ENCODE results near the gene GPC1.

DNA sequence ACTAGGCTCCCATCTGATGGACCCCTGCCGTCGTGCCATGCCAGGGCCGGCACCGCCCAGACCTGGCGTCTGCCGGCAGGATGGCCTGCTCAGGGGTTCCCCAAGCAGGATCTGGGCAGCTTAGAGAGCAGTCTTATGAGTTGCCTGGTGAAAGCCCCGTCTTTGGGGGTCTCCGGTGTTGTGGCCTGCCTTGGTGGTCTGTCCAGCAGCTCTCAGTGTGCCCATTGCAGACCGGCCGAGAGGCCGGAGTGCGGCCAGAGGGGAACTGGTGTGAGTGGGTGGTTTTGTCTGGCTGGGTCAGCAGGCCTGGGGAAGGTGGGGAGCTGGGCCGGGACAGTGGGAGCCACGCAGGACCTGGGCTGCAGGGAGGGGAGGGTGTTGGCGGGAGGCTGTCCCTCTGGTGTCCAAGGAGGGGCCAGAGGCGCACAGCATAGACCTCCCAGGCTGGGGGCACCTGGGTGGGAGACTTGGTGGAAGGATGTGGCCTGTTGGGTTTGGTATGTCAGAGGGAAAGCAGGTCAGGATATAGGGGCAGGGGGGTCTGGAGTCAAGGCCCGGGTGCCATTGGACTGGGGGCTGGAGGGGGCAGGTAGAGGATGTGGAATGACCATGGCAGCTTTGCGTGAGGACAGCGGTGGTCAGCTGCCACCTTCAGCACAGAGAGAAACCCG, 16.5 kb downstream of the GPC1 start:
- TF ChIP-seq, protein P1, sequence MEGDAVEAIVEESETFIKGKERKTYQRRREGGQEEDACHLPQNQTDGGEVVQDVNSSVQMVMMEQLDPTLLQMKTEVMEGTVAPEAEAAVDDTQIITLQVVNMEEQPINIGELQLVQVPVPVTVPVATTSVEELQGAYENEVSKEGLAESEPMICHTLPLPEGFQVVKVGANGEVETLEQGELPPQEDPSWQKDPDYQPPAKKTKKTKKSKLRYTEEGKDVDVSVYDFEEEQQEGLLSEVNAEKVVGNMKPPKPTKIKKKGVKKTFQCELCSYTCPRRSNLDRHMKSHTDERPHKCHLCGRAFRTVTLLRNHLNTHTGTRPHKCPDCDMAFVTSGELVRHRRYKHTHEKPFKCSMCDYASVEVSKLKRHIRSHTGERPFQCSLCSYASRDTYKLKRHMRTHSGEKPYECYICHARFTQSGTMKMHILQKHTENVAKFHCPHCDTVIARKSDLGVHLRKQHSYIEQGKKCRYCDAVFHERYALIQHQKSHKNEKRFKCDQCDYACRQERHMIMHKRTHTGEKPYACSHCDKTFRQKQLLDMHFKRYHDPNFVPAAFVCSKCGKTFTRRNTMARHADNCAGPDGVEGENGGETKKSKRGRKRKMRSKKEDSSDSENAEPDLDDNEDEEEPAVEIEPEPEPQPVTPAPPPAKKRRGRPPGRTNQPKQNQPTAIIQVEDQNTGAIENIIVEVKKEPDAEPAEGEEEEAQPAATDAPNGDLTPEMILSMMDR (conservative IDR thresholded peaks at IDR 0.05 in 1 of 2, IDR thresholded peaks at IDR 0.05 in 1 of 2; ENCODE audit: low read depth in 1 of 2, low read length in 2 of 2) = no peak
- no peak for TF ChIP-seq EZH2 (IDR thresholded peaks at IDR 0.05; ENCODE audit: low read length, missing control alignments)

All from fibroblast of lung (primary cell).